Measurements from ENCODE around the gene C12orf43.

GRCh38 chr12:121018860-121019617 is 2.8 kb upstream of the C12orf43 start:
- TF ChIP-seq CTCF (IDR thresholded peaks at IDR 0.05) (no peak), POLR2AphosphoS5 (IDR thresholded peaks at IDR 0.05) (no peak)
